Measurements from ENCODE around the gene RTP5.
A peak's percentile ranks its signal among the peaks of the same experiment; 100 is the strongest.

RTP5 gene

GRCh38 chr2:241877989-241878970 is 8.8 kb downstream of the RTP5 start:
- TF ChIP-seq CTCF (IDR thresholded peaks at IDR 0.05; ENCODE audit: low read depth, low read length, missing control alignments), result peak; percentile 82
- no peaks in the 10 kb centered on the region for H3K27me3 ChIP-seq (replicated peaks)
- in situ Hi-C loops (cut with HindIII; ENCODE audit: low pct_ligation_motif_present, low sequenced_read_pairs), result no loop called here
- no peak overlapping the region for H3K27ac ChIP-seq
- H3K36me3 ChIP-seq (replicated peaks), result no peaks in the 10 kb centered on the region
- DNase-seq, result peak; percentile 45
- no peak overlapping the region for H3K4me3 ChIP-seq (ENCODE audit: low read depth, low read length)

GRCh38 chr2:241879326-241879725 is 9.8 kb downstream of the RTP5 start:
- in situ Hi-C loops (cut with HindIII; ENCODE audit: low pct_ligation_motif_present, low sequenced_read_pairs), result no loop called here
- Histone ChIP-seq H3K27me3 (replicated peaks) (no peaks in the 10 kb centered on the region), H3K27ac (no peak overlapping the region), H3K4me3 (ENCODE audit: low read depth, low read length) (no peak overlapping the region), H3K36me3 (replicated peaks) (no peaks in the 10 kb centered on the region)
- DNase-seq, result no peak
- TF ChIP-seq CTCF (IDR thresholded peaks at IDR 0.05; ENCODE audit: low read depth, low read length, missing control alignments), result no peak

GRCh38 chr2:241880311-241881073 is 11.0 kb downstream of the RTP5 start:
- in situ Hi-C loops (cut with HindIII; ENCODE audit: low pct_ligation_motif_present, low sequenced_read_pairs), result no loop called here
- no peaks in the 10 kb centered on the region for H3K36me3 ChIP-seq (replicated peaks)
- no peak for DNase-seq
- no peak overlapping the region for H3K27ac ChIP-seq
- TF ChIP-seq CTCF (IDR thresholded peaks at IDR 0.05; ENCODE audit: low read depth, low read length, missing control alignments), result no peak
- peak overlapping the region; percentile 75 for H3K4me3 ChIP-seq (ENCODE audit: low read depth, low read length)
- H3K27me3 ChIP-seq (replicated peaks), result no peaks in the 10 kb centered on the region

- H3K27ac ChIP-seq, result no peak overlapping the region
- in situ Hi-C loops (cut with HindIII; ENCODE audit: low pct_ligation_motif_present, low sequenced_read_pairs), result no loop called here
- H3K4me3 ChIP-seq (ENCODE audit: low read depth, low read length), result peak overlapping the region; percentile 37
- no peaks in the 10 kb centered on the region for H3K27me3 ChIP-seq (replicated peaks)
- peak; percentile 16 for TF ChIP-seq CTCF (IDR thresholded peaks at IDR 0.05; ENCODE audit: low read depth, low read length, missing control alignments)
- no peaks in the 10 kb centered on the region for H3K36me3 ChIP-seq (replicated peaks)
- DNase-seq, result no peak
Observed at GRCh38 chr2:241882091-241882625, 12.6 kb downstream of the RTP5 start.

GRCh38 chr2:241884951-241885290 is 15.4 kb downstream of the RTP5 start:
- no peak overlapping the region for H3K27ac ChIP-seq
- in situ Hi-C loops (cut with HindIII; ENCODE audit: low pct_ligation_motif_present, low sequenced_read_pairs), result no loop called here

More at GRCh38 chr2:241884951-241885290, 15.4 kb downstream of the RTP5 start:
- TF ChIP-seq CTCF (IDR thresholded peaks at IDR 0.05; ENCODE audit: low read depth, low read length, missing control alignments), result no peak
- no peaks in the 10 kb centered on the region for H3K36me3 ChIP-seq (replicated peaks)
- no peaks in the 10 kb centered on the region for H3K27me3 ChIP-seq (replicated peaks)
- no peak for DNase-seq
- H3K4me3 ChIP-seq (ENCODE audit: low read depth, low read length), result no peak overlapping the region

Measured in brain microvascular endothelial cell (primary cell).